IMR-90 (cell line): ENCODE data around the gene B4GALT7. TPM values are rescaled to one million over a fixed set of nuclear protein-coding genes. Genes with fewer than 3 reads are reported as not detected.

Source experiments
- ATAC-seq: fragments of 200-7000 bp; cut with Tn5 transposase; 2 replicates; pipeline ENCODE4 v1.9.1; 2020; ENCODE audit warnings: low read depth, mild to moderate bottlenecking, moderate library complexity
- BruUV-seq: library from RNA; stranded (reverse); fragments of 400-500 nt; replicated peaks from 2 replicates; lab custom pipeline; 2021; lab: Mats Ljungman, UMichigan
- CTCF ChIA-PET: fragments of 300-600 bp; formaldehyde crosslinking; extraction: SDS; loops from one replicate; lab custom pipeline; 2021; ENCODE audit warnings: antibody characterized with exemption; lab: Yijun Ruan, JAX
- POLR2A ChIA-PET: fragments of 300-600 bp; sonication (Branson Sonifier 250); formaldehyde crosslinking; loops from one replicate; lab custom pipeline; 2022; ENCODE audit warnings: antibody characterized with exemption; ENCODE audit not compliant: unreplicated experiment; lab: Charles Lee
- DNase-seq: peaks from one replicate; pipeline ENCODE4 v3.0.0; 2013
- H2AFZ ChIP-seq: replicated peaks from 2 replicates; pipeline ENCODE3; 2013; ENCODE audit warnings: low read length, mild to moderate bottlenecking; ENCODE audit not compliant: poor library complexity
- H2AK5ac ChIP-seq: 2 replicates; pipeline ENCODE4 v1.6.1; 2013; ENCODE audit warnings: low read depth, low read length, inconsistent platforms
- H2AK9ac ChIP-seq: replicated peaks from 2 replicates; pipeline ENCODE3; 2013; ENCODE audit warnings: mild to moderate bottlenecking, low read depth, low read length, moderate library complexity; ENCODE audit not compliant: poor library complexity
- H2BK120ac ChIP-seq: 2 replicates; pipeline ENCODE4 v1.6.1; 2013; ENCODE audit warnings: low read depth, low read length, inconsistent platforms
- H2BK15ac ChIP-seq: 3 replicates; pipeline ENCODE4 v1.6.1; 2013; ENCODE audit warnings: low read depth, low read length, inconsistent platforms
- H2BK20ac ChIP-seq: 2 replicates; pipeline ENCODE4 v1.6.1; 2013; ENCODE audit warnings: low read depth, mild to moderate bottlenecking, inconsistent platforms, low read length, moderate library complexity
- H2BK5ac ChIP-seq: 2 replicates; pipeline ENCODE4 v1.6.1; 2013; ENCODE audit warnings: mild to moderate bottlenecking, low read depth, low read length, inconsistent platforms; ENCODE audit not compliant: poor library complexity, severe bottlenecking
- H3K14ac ChIP-seq: replicated peaks from 2 replicates; pipeline ENCODE4 v1.6.1; 2013; ENCODE audit warnings: low read depth, low read length, inconsistent platforms
- H3K18ac ChIP-seq: 2 replicates; pipeline ENCODE4 v1.6.1; 2013; ENCODE audit warnings: low read depth, low read length, control low read depth
- H3K23ac ChIP-seq: 2 replicates; pipeline ENCODE4 v1.6.1; 2013; ENCODE audit warnings: low read depth, low read length, inconsistent platforms
- H3K27ac ChIP-seq: 2 replicates; pipeline ENCODE4 v1.5.1; 2013; ENCODE audit warnings: mild to moderate bottlenecking, control low read depth, low read length; ENCODE audit not compliant: insufficient read depth
- H3K27me3 ChIP-seq: 2 replicates; pipeline ENCODE4 v1.6.1; 2013; ENCODE audit warnings: low read length; ENCODE audit not compliant: control insufficient read depth, insufficient read depth
- H3K36me3 ChIP-seq: 2 replicates; pipeline ENCODE4 v1.6.1; 2013; ENCODE audit warnings: low read length, mixed read lengths; ENCODE audit not compliant: control insufficient read depth, insufficient read depth
- H3K4ac ChIP-seq: 2 replicates; pipeline ENCODE4 v1.6.1; 2013; ENCODE audit warnings: low read depth, low read length, inconsistent platforms
- H3K4me1 ChIP-seq: 2 replicates; pipeline ENCODE4 v1.6.1; 2013; ENCODE audit warnings: low read length, mixed read lengths; ENCODE audit not compliant: control insufficient read depth, insufficient read depth
- H3K4me2 ChIP-seq: 2 replicates; pipeline ENCODE4 v1.6.1; 2013; ENCODE audit warnings: low read depth, mild to moderate bottlenecking, control low read depth, low read length, moderate library complexity
- H3K4me3 ChIP-seq: 2 replicates; pipeline ENCODE4 v1.5.1; 2013; ENCODE audit warnings: low read depth, mild to moderate bottlenecking, control low read depth, low read length, moderate library complexity; ENCODE audit not compliant: insufficient read depth
- H3K56ac ChIP-seq: 2 replicates; pipeline ENCODE4 v1.6.1; 2013; ENCODE audit warnings: low read length, inconsistent platforms; ENCODE audit not compliant: insufficient read depth; ENCODE audit errors: extremely low read depth
- H3K79me1 ChIP-seq, 2 experiments: 2 replicates each; pipeline ENCODE4 v1.6.1; 2013; ENCODE audit warnings: low read length in 2 of 2, inconsistent platforms in 1 of 2, low read depth in 1 of 2
- H3K9ac ChIP-seq: 2 replicates; pipeline ENCODE4 v1.6.1; 2013; ENCODE audit warnings: low read depth, low read length, control low read depth
- H3K9me1 ChIP-seq: 2 replicates; pipeline ENCODE4 v1.6.1; 2013; ENCODE audit warnings: low read length, inconsistent platforms; ENCODE audit not compliant: insufficient read depth
- H3K9me3 ChIP-seq: 2 replicates; pipeline ENCODE4 v1.6.1; 2013; ENCODE audit warnings: low read length; ENCODE audit not compliant: control insufficient read depth, insufficient read depth
- H4K20me1 ChIP-seq: 2 replicates; pipeline ENCODE4 v1.6.1; 2013; ENCODE audit warnings: low read length, inconsistent platforms; ENCODE audit not compliant: insufficient read depth
- H4K5ac ChIP-seq: 2 replicates; pipeline ENCODE4 v1.6.1; 2013; ENCODE audit warnings: mild to moderate bottlenecking, low read depth, low read length, control low read depth
- H4K8ac ChIP-seq, 2 experiments: 2 replicates each; pipeline ENCODE4 v1.6.1; 2013; ENCODE audit warnings: low read depth in 2 of 2, low read length in 2 of 2, control low read depth in 1 of 2, inconsistent platforms in 1 of 2
- H4K91ac ChIP-seq: 2 replicates; pipeline ENCODE4 v1.6.1; 2013; ENCODE audit warnings: low read depth, low read length, inconsistent platforms; ENCODE audit not compliant: insufficient read depth
- NFE2L2 ChIP-seq: fragments of 150-350 bp; IDR thresholded peaks from 2 replicates; pipeline ENCODE4 v1.6.1; 2016; ENCODE audit warnings: low read depth, mild to moderate bottlenecking, low read length
- WGBS, 2 experiments: methylation state at CpG; one replicate each; pipeline versions ENCODE4 v1.1.5 to v1.1.7; 2013; ENCODE audit warnings: missing lambda C conversion rate in 2 of 2; ENCODE audit not compliant: insufficient read length in 1 of 2; ENCODE audit errors: extremely low coverage in 2 of 2; 5-methylcytosine and 5-hydroxymethylcytosine counted together
- dilution Hi-C: fragments of 300-500 bp; cut with HindIII; formaldehyde crosslinking; loops from one replicate; pipeline ENCODE4 v1.14.3; 2018; ENCODE audit warnings: low sequenced_read_pairs; ENCODE audit not compliant: unreplicated experiment
- in situ Hi-C: fragments of 300-500 bp; cut with MboI; formaldehyde crosslinking; loops from 3 replicates; pipeline ENCODE4 v1.14.3; 2019; ENCODE audit warnings: low sequenced_read_pairs, inconsistent platforms, mixed read lengths
- intact Hi-C: fragments of 100-400 bp; cut with micrococcal nuclease; formaldehyde crosslinking; loops from 2 replicates; pipeline ENCODE4 v1.10.0; 2022
- polyA plus RNA-seq, 3 experiments: library from polyadenylated mRNA; depleted of rRNA; stranded (reverse); fragments of >200 nt; gene quantifications; 2 replicates each; pipeline ENCODE4 v1.2.3, GENCODE V29; 2012; ENCODE audit warnings: low replicate concordance in 1 of 3
- total RNA-seq: library from RNA; depleted of rRNA; stranded (reverse); fragments of >200 nt; gene quantifications from 2 replicates; pipeline ENCODE4 v1.2.3, GENCODE V29; 2012
- TF ChIP-seq, protein P1 (sequence below): fragments of 150-350 bp; IDR thresholded peaks from 2 replicates; pipeline ENCODE4 v1.6.1; 2017; ENCODE audit warnings: mild to moderate bottlenecking, antibody characterized with exemption, low read length, low read depth

Gene B4GALT7
- total and polyA plus RNA-seq, 2 of the 4 experiments (the other 2 are of a cell fraction) = 29.2 to 79.6 TPM

DNA sequence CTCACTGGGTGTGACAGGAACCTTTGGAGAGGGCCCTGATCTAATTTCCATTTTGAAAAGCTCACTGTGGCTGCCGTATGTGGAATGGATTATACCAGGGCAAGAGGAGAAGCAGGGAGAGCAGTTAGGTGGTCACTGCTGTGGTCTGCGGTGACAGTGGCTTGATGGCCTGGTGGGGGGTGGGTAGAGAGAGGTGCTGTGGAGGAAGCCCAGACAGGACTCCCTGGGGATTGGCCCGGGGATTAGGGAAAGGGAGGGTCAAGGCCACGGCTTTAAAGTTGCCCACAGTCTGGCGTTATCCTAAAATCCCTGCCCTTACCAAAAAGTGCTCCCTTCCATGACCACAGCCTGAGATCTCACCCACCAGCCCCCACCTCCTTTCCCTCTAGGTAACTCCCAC lies 4.7 kb downstream of the B4GALT7 start:
- Histone ChIP-seq H2AK5ac (no peak overlapping the region), H3K79me1 (peaks cover 11 to 29% of the 10 kb centered on the region in 2 experiments), H3K9ac (no peak overlapping the region), H2BK15ac (no peak overlapping the region), H3K9me3 (no peaks in the 10 kb centered on the region), H2BK120ac (no peak overlapping the region), H3K56ac (no peak overlapping the region), H4K20me1 (peaks cover 5% of the 10 kb centered on the region; the same call in 1 of the 2 replicates), H2AFZ (no peak overlapping the region), H3K27me3 (no peaks in the 10 kb centered on the region), H3K4me2 (no peak overlapping the region), H3K23ac (no peak overlapping the region), H4K5ac (no peak overlapping the region), H3K14ac (no peak overlapping the region), H2AK9ac (no peak overlapping the region), H4K91ac (no peak overlapping the region), H3K18ac (no peak overlapping the region), H4K8ac (no peak overlapping the region), H3K36me3 (peaks cover 23% of the 10 kb centered on the region; the same call in 1 of the 2 replicates), H2BK20ac (no peak overlapping the region), H2BK5ac (no peak overlapping the region), H3K4me1 (peaks cover 3% of the 10 kb centered on the region), H3K9me1 (0 out of 2 replicates have a peak, but pooled peaks cover 3% of the 10 kb centered on the region), H3K27ac (no peak overlapping the region), H3K4me3 (no peak overlapping the region), H3K4ac (no peak overlapping the region)
- no TSS peak for BruUV-seq
- ChIA-PET CTCF (no interaction called here), POLR2A (no interaction called here)
- no peak for TF ChIP-seq NFE2L2
- TF ChIP-seq, protein P1, sequence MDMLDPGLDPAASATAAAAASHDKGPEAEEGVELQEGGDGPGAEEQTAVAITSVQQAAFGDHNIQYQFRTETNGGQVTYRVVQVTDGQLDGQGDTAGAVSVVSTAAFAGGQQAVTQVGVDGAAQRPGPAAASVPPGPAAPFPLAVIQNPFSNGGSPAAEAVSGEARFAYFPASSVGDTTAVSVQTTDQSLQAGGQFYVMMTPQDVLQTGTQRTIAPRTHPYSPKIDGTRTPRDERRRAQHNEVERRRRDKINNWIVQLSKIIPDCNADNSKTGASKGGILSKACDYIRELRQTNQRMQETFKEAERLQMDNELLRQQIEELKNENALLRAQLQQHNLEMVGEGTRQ = no peak
- intact Hi-C loops = loop anchor here (10.0 kb wide), 1 partner anchor 560 kb away; no protein-coding TSS in a partner anchor
- in situ Hi-C loops = loop anchor here (10.0 to 25.0 kb wide), 2 partner anchors 458 to 550 kb away; partner anchors contain the start of gene NHP2
- ATAC-seq (no peak), DNase-seq (no peak)
- dilution Hi-C loops = no loop called here
- WGBS, 2 experiments = 86% methylated on average over 2 of the region's 5 CpGs; no CpG with 5 or more reads in 1 of the 2 experiments
